ENCODE measurements around the gene C1orf94.
"Not testable (repeated sequence)": the region's sequence is repeated elsewhere in the genome, so short reads cannot be mapped to it uniquely, and the experiment has no call there.

The C1orf94 gene

GRCh38 chr1:34178072-34178471 lies 1.4 kb downstream of the C1orf94 start:
- Histone ChIP-seq H3K27ac (replicated peaks) (no peak overlapping the region), H3K4me3 (replicated peaks; ENCODE audit: insufficient read depth, low read length) (no peak overlapping the region), H3K27me3 (ENCODE audit: insufficient read depth, poor library complexity, severe bottlenecking) (peaks cover 2% of the 10 kb centered on the region)
- DNase-seq (ENCODE audit: low read depth in 1 of 2, low spot score in 1 of 2), result no peak
- TF ChIP-seq, protein P1, sequence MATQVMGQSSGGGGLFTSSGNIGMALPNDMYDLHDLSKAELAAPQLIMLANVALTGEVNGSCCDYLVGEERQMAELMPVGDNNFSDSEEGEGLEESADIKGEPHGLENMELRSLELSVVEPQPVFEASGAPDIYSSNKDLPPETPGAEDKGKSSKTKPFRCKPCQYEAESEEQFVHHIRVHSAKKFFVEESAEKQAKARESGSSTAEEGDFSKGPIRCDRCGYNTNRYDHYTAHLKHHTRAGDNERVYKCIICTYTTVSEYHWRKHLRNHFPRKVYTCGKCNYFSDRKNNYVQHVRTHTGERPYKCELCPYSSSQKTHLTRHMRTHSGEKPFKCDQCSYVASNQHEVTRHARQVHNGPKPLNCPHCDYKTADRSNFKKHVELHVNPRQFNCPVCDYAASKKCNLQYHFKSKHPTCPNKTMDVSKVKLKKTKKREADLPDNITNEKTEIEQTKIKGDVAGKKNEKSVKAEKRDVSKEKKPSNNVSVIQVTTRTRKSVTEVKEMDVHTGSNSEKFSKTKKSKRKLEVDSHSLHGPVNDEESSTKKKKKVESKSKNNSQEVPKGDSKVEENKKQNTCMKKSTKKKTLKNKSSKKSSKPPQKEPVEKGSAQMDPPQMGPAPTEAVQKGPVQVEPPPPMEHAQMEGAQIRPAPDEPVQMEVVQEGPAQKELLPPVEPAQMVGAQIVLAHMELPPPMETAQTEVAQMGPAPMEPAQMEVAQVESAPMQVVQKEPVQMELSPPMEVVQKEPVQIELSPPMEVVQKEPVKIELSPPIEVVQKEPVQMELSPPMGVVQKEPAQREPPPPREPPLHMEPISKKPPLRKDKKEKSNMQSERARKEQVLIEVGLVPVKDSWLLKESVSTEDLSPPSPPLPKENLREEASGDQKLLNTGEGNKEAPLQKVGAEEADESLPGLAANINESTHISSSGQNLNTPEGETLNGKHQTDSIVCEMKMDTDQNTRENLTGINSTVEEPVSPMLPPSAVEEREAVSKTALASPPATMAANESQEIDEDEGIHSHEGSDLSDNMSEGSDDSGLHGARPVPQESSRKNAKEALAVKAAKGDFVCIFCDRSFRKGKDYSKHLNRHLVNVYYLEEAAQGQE (IDR thresholded peaks at IDR 0.05; ENCODE audit: insufficient replicate concordance, low read depth), result peak; percentile 58
- TF ChIP-seq GABPA (IDR thresholded peaks at IDR 0.05; ENCODE audit: low read depth) (no peak), POLR2AphosphoS5 (IDR thresholded peaks at IDR 0.05; ENCODE audit: low read depth) (no peak)

DNA sequence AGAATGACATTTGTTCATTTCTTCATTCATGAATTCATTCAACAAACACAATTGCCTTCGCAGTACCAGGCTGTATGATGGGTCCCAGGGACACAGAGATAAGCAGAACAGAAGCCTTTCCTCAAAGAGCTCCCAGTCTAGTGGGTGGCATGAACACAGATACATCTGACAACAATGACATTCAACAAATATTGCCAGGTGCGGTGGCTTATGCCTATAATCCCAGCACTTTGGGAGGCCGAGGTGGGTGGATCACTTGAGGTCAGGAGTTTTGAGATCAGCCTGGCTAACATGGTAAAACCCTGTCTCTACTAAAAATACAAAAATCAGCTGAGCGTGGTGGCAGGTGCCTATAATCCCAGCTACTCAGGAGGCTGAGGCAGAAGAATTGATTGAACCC lies 6.7 kb downstream of the C1orf94 start:
- not testable (repeated sequence) for DNase-seq (ENCODE audit: low read depth in 1 of 2, low spot score in 1 of 2); H3K27me3 ChIP-seq (ENCODE audit: insufficient read depth, poor library complexity, severe bottlenecking); H3K27ac ChIP-seq (replicated peaks); H3K4me3 ChIP-seq (replicated peaks; ENCODE audit: insufficient read depth, low read length)

DNA sequence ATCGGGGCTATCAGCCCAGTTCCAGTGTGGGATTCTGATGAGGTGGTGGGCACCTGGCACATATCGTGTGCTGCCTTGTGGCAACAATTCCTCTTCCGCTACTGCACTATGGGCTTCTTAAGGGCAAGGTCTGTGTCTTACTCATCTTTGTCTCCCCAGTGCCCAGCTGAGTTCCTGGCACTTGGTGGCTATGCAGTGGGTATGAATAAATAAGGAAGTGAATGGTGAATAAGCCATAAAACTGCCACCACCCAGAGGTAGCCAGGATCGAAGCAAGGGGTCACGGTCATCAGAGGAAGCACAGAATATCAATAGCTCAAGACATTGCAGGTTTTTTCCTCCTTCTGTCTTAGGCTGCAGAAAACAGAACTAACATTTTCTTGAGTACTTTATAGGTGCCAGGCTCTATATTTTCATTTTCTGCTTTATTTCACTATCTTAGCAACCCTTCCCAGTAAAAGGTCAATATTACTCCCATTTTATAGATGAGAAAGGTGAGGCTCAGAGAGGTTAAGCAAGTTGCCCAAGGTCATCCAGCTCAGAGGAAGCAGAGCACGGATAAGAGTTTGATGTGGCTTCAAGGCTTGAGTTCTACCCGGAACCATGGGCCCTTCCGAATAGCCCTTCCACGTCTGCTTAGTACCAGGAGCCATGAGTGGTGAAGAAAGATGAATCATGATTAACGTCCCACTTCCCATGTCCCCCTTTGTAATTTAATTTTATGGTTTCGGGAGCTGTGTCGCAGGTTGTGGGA lies 10.2 kb downstream of the C1orf94 start:
- Histone ChIP-seq H3K4me3 (replicated peaks; ENCODE audit: insufficient read depth, low read length) (no peak overlapping the region), H3K27ac (replicated peaks) (no peak overlapping the region), H3K27me3 (ENCODE audit: insufficient read depth, poor library complexity, severe bottlenecking) (no peaks in the 10 kb centered on the region)
- DNase-seq (ENCODE audit: low read depth in 1 of 2, low spot score in 1 of 2), result no peak
- TF ChIP-seq POLR2AphosphoS5 (IDR thresholded peaks at IDR 0.05; ENCODE audit: low read depth) (no peak), GABPA (IDR thresholded peaks at IDR 0.05; ENCODE audit: low read depth) (no peak), SPI1 (IDR thresholded peaks at IDR 0.05; ENCODE audit: borderline replicate concordance, low read depth) (no peak)
- TF ChIP-seq, protein P2, sequence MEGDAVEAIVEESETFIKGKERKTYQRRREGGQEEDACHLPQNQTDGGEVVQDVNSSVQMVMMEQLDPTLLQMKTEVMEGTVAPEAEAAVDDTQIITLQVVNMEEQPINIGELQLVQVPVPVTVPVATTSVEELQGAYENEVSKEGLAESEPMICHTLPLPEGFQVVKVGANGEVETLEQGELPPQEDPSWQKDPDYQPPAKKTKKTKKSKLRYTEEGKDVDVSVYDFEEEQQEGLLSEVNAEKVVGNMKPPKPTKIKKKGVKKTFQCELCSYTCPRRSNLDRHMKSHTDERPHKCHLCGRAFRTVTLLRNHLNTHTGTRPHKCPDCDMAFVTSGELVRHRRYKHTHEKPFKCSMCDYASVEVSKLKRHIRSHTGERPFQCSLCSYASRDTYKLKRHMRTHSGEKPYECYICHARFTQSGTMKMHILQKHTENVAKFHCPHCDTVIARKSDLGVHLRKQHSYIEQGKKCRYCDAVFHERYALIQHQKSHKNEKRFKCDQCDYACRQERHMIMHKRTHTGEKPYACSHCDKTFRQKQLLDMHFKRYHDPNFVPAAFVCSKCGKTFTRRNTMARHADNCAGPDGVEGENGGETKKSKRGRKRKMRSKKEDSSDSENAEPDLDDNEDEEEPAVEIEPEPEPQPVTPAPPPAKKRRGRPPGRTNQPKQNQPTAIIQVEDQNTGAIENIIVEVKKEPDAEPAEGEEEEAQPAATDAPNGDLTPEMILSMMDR (IDR thresholded peaks at IDR 0.05; ENCODE audit: insufficient read depth, low read length), result no peak
- TF ChIP-seq, protein P1 (IDR thresholded peaks at IDR 0.05; ENCODE audit: insufficient replicate concordance, low read depth), result no peak

DNA sequence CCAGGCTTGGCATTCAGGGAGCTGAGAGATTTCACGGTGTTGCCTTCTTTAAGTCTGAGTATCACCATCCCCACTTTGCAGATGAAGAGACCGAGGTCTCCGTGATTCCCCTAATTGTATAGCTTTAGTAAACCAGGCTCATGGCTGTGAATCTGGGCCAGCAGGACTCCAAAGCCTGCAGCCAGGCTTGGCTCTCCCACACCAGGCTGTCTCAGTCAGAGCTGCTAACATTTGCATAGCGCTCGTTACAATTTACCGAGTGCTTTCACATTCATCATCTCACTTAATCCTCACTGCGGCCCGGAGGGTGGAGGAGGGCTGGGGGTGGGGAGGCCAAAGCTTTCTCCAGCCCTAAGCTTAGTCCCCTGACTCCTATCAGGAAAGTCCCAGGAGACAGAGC lies 11.7 kb downstream of the C1orf94 start:
- Histone ChIP-seq H3K4me3 (replicated peaks; ENCODE audit: insufficient read depth, low read length) (no peak overlapping the region), H3K27ac (replicated peaks) (no peak overlapping the region), H3K27me3 (ENCODE audit: insufficient read depth, poor library complexity, severe bottlenecking) (no peaks in the 10 kb centered on the region)
- TF ChIP-seq, protein P1 (IDR thresholded peaks at IDR 0.05; ENCODE audit: insufficient replicate concordance, low read depth), result no peak
- TF ChIP-seq, protein P2 (IDR thresholded peaks at IDR 0.05; ENCODE audit: insufficient read depth, low read length), result no peak
- no peak for TF ChIP-seq GABPA (IDR thresholded peaks at IDR 0.05; ENCODE audit: low read depth)
- TF ChIP-seq SPI1 (IDR thresholded peaks at IDR 0.05; ENCODE audit: borderline replicate concordance, low read depth), result no peak
- TF ChIP-seq POLR2AphosphoS5 (IDR thresholded peaks at IDR 0.05; ENCODE audit: low read depth), result no peak
- no peak for DNase-seq (ENCODE audit: low read depth in 1 of 2, low spot score in 1 of 2)

Measured in HL-60 (cell line).